Measurements from ENCODE around the gene DOCK1. TPM values are rescaled to one million over a fixed set of nuclear protein-coding genes. Genes with fewer than 3 reads are reported as not detected.

The DOCK1 gene
- total RNA-seq, 1 experiment from 2014 or later: 22.7 TPM

- in situ Hi-C loops (cut with HindIII; ENCODE audit: low pct_unique_long_range_greater_than_20kb, low sequenced_read_pairs): no loop called here
- no peak for DNase-seq (ENCODE audit: low read depth, low spot score)
Measured at GRCh38 chr10:127429601-127430312, 524.5 kb downstream of the DOCK1 start.

GRCh38 chr10:127431525-127431924, 526.3 kb downstream of the DOCK1 start:
- in situ Hi-C loops (cut with HindIII; ENCODE audit: low pct_unique_long_range_greater_than_20kb, low sequenced_read_pairs): no loop called here
- DNase-seq (ENCODE audit: low read depth, low spot score): no peak

- no peak for DNase-seq (ENCODE audit: low read depth, low spot score)
- in situ Hi-C loops (cut with HindIII; ENCODE audit: low pct_unique_long_range_greater_than_20kb, low sequenced_read_pairs): no loop called here
Measured at GRCh38 chr10:127434006-127434405, 528.8 kb downstream of the DOCK1 start.

- DNase-seq (ENCODE audit: low read depth, low spot score): no peak
- in situ Hi-C loops (cut with HindIII; ENCODE audit: low pct_unique_long_range_greater_than_20kb, low sequenced_read_pairs): no loop called here
Measured at GRCh38 chr10:127435246-127435645, 530.0 kb downstream of the DOCK1 start.

GRCh38 chr10:127440371-127440770, 535.1 kb downstream of the DOCK1 start:
- in situ Hi-C loops (cut with HindIII; ENCODE audit: low pct_unique_long_range_greater_than_20kb, low sequenced_read_pairs): no loop called here
- no peak for DNase-seq (ENCODE audit: low read depth, low spot score)

- DNase-seq (ENCODE audit: low read depth, low spot score): no peak
- in situ Hi-C loops (cut with HindIII; ENCODE audit: low pct_unique_long_range_greater_than_20kb, low sequenced_read_pairs): no loop called here
Measured at GRCh38 chr10:127441350-127442219, 536.4 kb downstream of the DOCK1 start.

- in situ Hi-C loops (cut with HindIII; ENCODE audit: low pct_unique_long_range_greater_than_20kb, low sequenced_read_pairs): no loop called here
- DNase-seq (ENCODE audit: low read depth, low spot score): no peak
Measured at GRCh38 chr10:127442220-127442525, 536.9 kb downstream of the DOCK1 start.

- DNase-seq (ENCODE audit: low read depth, low spot score): no peak
- in situ Hi-C loops (cut with HindIII; ENCODE audit: low pct_unique_long_range_greater_than_20kb, low sequenced_read_pairs): no loop called here
Measured at GRCh38 chr10:127444155-127444554, 538.9 kb downstream of the DOCK1 start.

- in situ Hi-C loops (cut with HindIII; ENCODE audit: low pct_unique_long_range_greater_than_20kb, low sequenced_read_pairs): no loop called here
- DNase-seq (ENCODE audit: low read depth, low spot score): no peak
Measured at GRCh38 chr10:127447197-127447596, 542.0 kb downstream of the DOCK1 start.

GRCh38 chr10:127449490-127449889, 544.3 kb downstream of the DOCK1 start:
- DNase-seq (ENCODE audit: low read depth, low spot score): no peak
- in situ Hi-C loops (cut with HindIII; ENCODE audit: low pct_unique_long_range_greater_than_20kb, low sequenced_read_pairs): no loop called here

- in situ Hi-C loops (cut with HindIII; ENCODE audit: low pct_unique_long_range_greater_than_20kb, low sequenced_read_pairs): no loop called here
- no peak for DNase-seq (ENCODE audit: low read depth, low spot score)
Measured at GRCh38 chr10:127450644-127451043, 545.4 kb downstream of the DOCK1 start.

GRCh38 chr10:127451628-127452027, 546.4 kb downstream of the DOCK1 start:
- in situ Hi-C loops (cut with HindIII; ENCODE audit: low pct_unique_long_range_greater_than_20kb, low sequenced_read_pairs): no loop called here
- DNase-seq (ENCODE audit: low read depth, low spot score): no peak

- in situ Hi-C loops (cut with HindIII; ENCODE audit: low pct_unique_long_range_greater_than_20kb, low sequenced_read_pairs): no loop called here
- no peak for DNase-seq (ENCODE audit: low read depth, low spot score)
Measured at GRCh38 chr10:127452568-127452967, 547.3 kb downstream of the DOCK1 start.

GRCh38 chr10:127453706-127454105, 548.5 kb downstream of the DOCK1 start:
- in situ Hi-C loops (cut with HindIII; ENCODE audit: low pct_unique_long_range_greater_than_20kb, low sequenced_read_pairs): no loop called here
- DNase-seq (ENCODE audit: low read depth, low spot score): no peak

- DNase-seq (ENCODE audit: low read depth, low spot score): no peak
- in situ Hi-C loops (cut with HindIII; ENCODE audit: low pct_unique_long_range_greater_than_20kb, low sequenced_read_pairs): no loop called here
Measured at GRCh38 chr10:127456122-127456521, 550.9 kb downstream of the DOCK1 start.

GRCh38 chr10:127458016-127458810, 553.0 kb downstream of the DOCK1 start:
- in situ Hi-C loops (cut with HindIII; ENCODE audit: low pct_unique_long_range_greater_than_20kb, low sequenced_read_pairs): no loop called here
- DNase-seq (ENCODE audit: low read depth, low spot score): no peak

GRCh38 chr10:127458829-127459228, 553.6 kb downstream of the DOCK1 start:
- DNase-seq (ENCODE audit: low read depth, low spot score): no peak
- in situ Hi-C loops (cut with HindIII; ENCODE audit: low pct_unique_long_range_greater_than_20kb, low sequenced_read_pairs): no loop called here

GRCh38 chr10:127459918-127460317, 554.7 kb downstream of the DOCK1 start:
- in situ Hi-C loops (cut with HindIII; ENCODE audit: low pct_unique_long_range_greater_than_20kb, low sequenced_read_pairs): no loop called here
- DNase-seq (ENCODE audit: low read depth, low spot score): no peak
